HG02678 (cell line): Measurements from ENCODE around the gene ENTPD3.

ENCODE experiments used
- ATAC-seq: cut with Tn5 transposase; IDR thresholded peaks from one replicate; pipeline ENCODE4 v1.9.1; 2021; ENCODE audit warnings: mild to moderate bottlenecking, moderate library complexity; ENCODE audit not compliant: unreplicated experiment

The ENTPD3 gene

GRCh38 chr3:40404591-40405198 is 17.7 kb downstream of the ENTPD3 start:
- ATAC-seq = no peak

GRCh38 chr3:40407007-40407406 is 20.0 kb downstream of the ENTPD3 start:
- ATAC-seq = no peak

- ATAC-seq = no peak
Measured at GRCh38 chr3:40407611-40408010, 20.6 kb downstream of the ENTPD3 start.

- no peak for ATAC-seq
Measured at GRCh38 chr3:40414270-40414669, 27.3 kb downstream of the ENTPD3 start.

GRCh38 chr3:40417845-40418543 is 31.0 kb downstream of the ENTPD3 start:
- no peak for ATAC-seq

GRCh38 chr3:40422861-40423260 is 35.9 kb downstream of the ENTPD3 start:
- ATAC-seq = no peak

- ATAC-seq = no peak
Measured at GRCh38 chr3:40427045-40427669, 40.2 kb downstream of the ENTPD3 start.

- ATAC-seq = no peak
Measured at GRCh38 chr3:40432793-40433192, 45.8 kb downstream of the ENTPD3 start.

GRCh38 chr3:40437889-40438288 is 50.9 kb downstream of the ENTPD3 start:
- ATAC-seq = no peak

- no peak for ATAC-seq
Measured at GRCh38 chr3:40445062-40445461, 58.1 kb downstream of the ENTPD3 start.

GRCh38 chr3:40445880-40446279 is 58.9 kb downstream of the ENTPD3 start:
- ATAC-seq = no peak

GRCh38 chr3:40450438-40450837 is 63.5 kb downstream of the ENTPD3 start:
- no peak for ATAC-seq

GRCh38 chr3:40451551-40451950 is 64.6 kb downstream of the ENTPD3 start:
- no peak for ATAC-seq

GRCh38 chr3:40452057-40452456 is 65.1 kb downstream of the ENTPD3 start:
- no peak for ATAC-seq

GRCh38 chr3:40452562-40452875 is 65.5 kb downstream of the ENTPD3 start:
- no peak for ATAC-seq

GRCh38 chr3:40452876-40453730 is 66.1 kb downstream of the ENTPD3 start:
- ATAC-seq = peak; percentile 94

- no peak for ATAC-seq
Measured at GRCh38 chr3:40453933-40454332, 66.9 kb downstream of the ENTPD3 start.

GRCh38 chr3:40455328-40455727 is 68.3 kb downstream of the ENTPD3 start:
- no peak for ATAC-seq

GRCh38 chr3:40456279-40456939 is 69.4 kb downstream of the ENTPD3 start:
- no peak for ATAC-seq

GRCh38 chr3:40456940-40457823 is 70.2 kb downstream of the ENTPD3 start, which contains the start of gene RPL14:
Gene RPL14, plus strand, starts transcription at chr3:40457339. Its CDS starts 133 bp downstream, at chr3:40457472.
- peak; percentile 66 for ATAC-seq
